K562 (cell line): ENCODE data around the gene PTPN14.

Experiments
- GTF2E2 ChIP-seq: fragments of 200-800 bp; sonication (Bioruptor generic); IDR thresholded peaks from 2 replicates; pipeline ENCODE4 v1.6.1; 2016; ENCODE audit warnings: missing genetic modification characterization, missing compliant biosample characterization
- POLR2AphosphoS2 ChIP-seq: IDR thresholded peaks from 2 replicates; pipeline ENCODE4 v1.6.1; 2012; ENCODE audit warnings: low read length, improper control_type of control experiment
- POLR2AphosphoS5 ChIP-seq: IDR thresholded peaks from 2 replicates; pipeline ENCODE4 v1.6.1; 2011; ENCODE audit warnings: mild to moderate bottlenecking, low read depth, low read length, moderate library complexity; ENCODE audit not compliant: control insufficient read depth, insufficient read depth
- ZNF707 ChIP-seq: fragments of 250-450 bp; sonication (Bioruptor Pico); conservative IDR thresholded peaks from 2 replicates; pipeline ENCODE4 v1.8.0; 2022; ENCODE audit warnings: inconsistent platforms, mild to moderate bottlenecking, moderate library complexity

DNA sequence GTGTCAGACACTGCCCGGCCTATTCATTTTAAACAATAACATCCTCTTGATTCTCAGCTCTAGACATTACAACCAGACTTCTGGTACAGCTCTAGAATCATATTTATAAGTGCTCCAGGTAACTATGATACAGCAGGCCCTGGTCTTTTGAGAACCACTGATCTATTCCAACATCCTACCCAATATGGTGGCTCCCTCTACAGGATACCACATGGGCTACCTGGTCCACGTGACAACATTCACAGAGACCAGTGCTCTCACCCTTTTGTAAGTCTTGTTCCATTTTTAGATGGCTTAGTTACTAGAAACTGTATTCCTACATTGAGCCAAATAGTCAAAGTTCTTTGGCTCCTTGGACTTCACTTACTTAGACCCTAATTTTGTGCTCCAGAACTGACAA lies 102.9 kb downstream of the PTPN14 start:
- TF ChIP-seq ZNF707 (CRISPR knock-in tag) (no peak), GTF2E2 (tag) (no peak), POLR2AphosphoS5 (no peak), POLR2AphosphoS2 (no peak)
